DOHH2 (cell line): ENCODE measurements around the gene WDFY2.

Experiments used
- H3F3A ChIP-seq: fragments of 200-600 bp; sonication (generic), shearing (Covaris generic); 2 replicates; pipeline ENCODE4 v1.6.0; 2016; ENCODE audit warnings: antibody characterized with exemption, mild to moderate bottlenecking; ENCODE audit not compliant: control insufficient read depth, insufficient read depth
- H3K27ac ChIP-seq: fragments of 200-600 bp; sonication (generic); 2 replicates; pipeline ENCODE4 v1.5.1; 2014; ENCODE audit warnings: low read depth, mild to moderate bottlenecking, low read length, moderate library complexity
- H3K27me3 ChIP-seq: fragments of 200-600 bp; sonication (generic); 2 replicates; pipeline ENCODE4 v1.6.1; 2014; ENCODE audit warnings: mild to moderate bottlenecking, low read length, mixed read lengths; ENCODE audit not compliant: control insufficient read depth
- H3K36me3 ChIP-seq: fragments of 200-600 bp; sonication (generic); 2 replicates; pipeline ENCODE4 v1.6.1; 2014; ENCODE audit warnings: mild to moderate bottlenecking, low read length, moderate library complexity, mixed read lengths; ENCODE audit not compliant: control insufficient read depth
- H3K4me1 ChIP-seq: fragments of 200-600 bp; sonication (generic); 2 replicates; pipeline ENCODE4 v1.6.1; 2014; ENCODE audit warnings: mild to moderate bottlenecking, low read length, mixed read lengths; ENCODE audit not compliant: control insufficient read depth
- H3K4me2 ChIP-seq: fragments of 200-600 bp; sonication (generic); 2 replicates; pipeline ENCODE4 v1.6.0; 2014; ENCODE audit warnings: mild to moderate bottlenecking, low read length, moderate library complexity
- H3K4me3 ChIP-seq: fragments of 200-600 bp; sonication (generic); 2 replicates; pipeline ENCODE4 v1.5.1; 2014; ENCODE audit warnings: mild to moderate bottlenecking, low read length, mixed read lengths
- H3K79me2 ChIP-seq: fragments of 200-600 bp; sonication (generic); 2 replicates; pipeline ENCODE4 v1.6.1; 2014; ENCODE audit warnings: mild to moderate bottlenecking, low read length, mixed read lengths; ENCODE audit not compliant: control insufficient read depth
- H3K9me2 ChIP-seq: fragments of 200-600 bp; sonication (generic); replicated peaks from 2 replicates; pipeline ENCODE4 v1.6.1; 2014; ENCODE audit warnings: mild to moderate bottlenecking, low read length, mixed read lengths; ENCODE audit not compliant: control insufficient read depth
- H3K9me3 ChIP-seq: fragments of 200-600 bp; sonication (generic); 2 replicates; pipeline ENCODE4 v1.6.1; 2014; ENCODE audit warnings: antibody characterized with exemption, low read length, mixed read lengths; ENCODE audit not compliant: control insufficient read depth, insufficient read depth
- H4K20me1 ChIP-seq: fragments of 200-600 bp; sonication (generic); 2 replicates; pipeline ENCODE4 v1.6.0; 2014; ENCODE audit warnings: low read depth, mild to moderate bottlenecking, antibody characterized with exemption, low read length, moderate library complexity; ENCODE audit not compliant: control insufficient read depth, insufficient read depth
- CTCF ChIP-seq: fragments of 200-600 bp; sonication (generic); IDR thresholded peaks from one replicate; pipeline ENCODE4 v1.5.1; 2014; ENCODE audit warnings: antibody characterized with exemption, mild to moderate bottlenecking, low read depth, low read length; ENCODE audit not compliant: poor library complexity, severe bottlenecking
- EZH2phosphoT487 ChIP-seq: fragments of 200-600 bp; sonication (generic); IDR thresholded peaks from 2 replicates; pipeline ENCODE4 v1.6.1; 2017; ENCODE audit warnings: borderline replicate concordance, mild to moderate bottlenecking, antibody characterized with exemption, low read length, moderate library complexity, mixed read lengths

WDFY2 gene

GRCh38 chr13:51660813-51661212, 76.6 kb downstream of the WDFY2 start:
- H4K20me1 ChIP-seq, result no peaks in the 10 kb centered on the region
- peaks cover 3% of the 10 kb centered on the region; the same call in 1 of the 2 replicates for H3K79me2 ChIP-seq
- no peaks in the 10 kb centered on the region for H3K9me2 ChIP-seq
- H3F3A ChIP-seq, result no peaks in the 10 kb centered on the region
- no peaks in the 10 kb centered on the region for H3K27me3 ChIP-seq
- no peak overlapping the region for H3K4me3 ChIP-seq
- no peak overlapping the region for H3K4me2 ChIP-seq
- no peaks in the 10 kb centered on the region for H3K9me3 ChIP-seq
- TF ChIP-seq CTCF (no peak), EZH2phosphoT487 (no peak)
- peaks cover 6% of the 10 kb centered on the region for H3K4me1 ChIP-seq
- no peak overlapping the region for H3K27ac ChIP-seq
- no peaks in the 10 kb centered on the region for H3K36me3 ChIP-seq

- Histone ChIP-seq H3K4me2 (no peak overlapping the region), H3K79me2 (no peaks in the 10 kb centered on the region), H3K36me3 (no peaks in the 10 kb centered on the region), H3K27me3 (no peaks in the 10 kb centered on the region), H3K27ac (no peak overlapping the region), H3K4me1 (peaks cover 6% of the 10 kb centered on the region), H4K20me1 (no peaks in the 10 kb centered on the region), H3K9me2 (no peaks in the 10 kb centered on the region), H3K9me3 (no peaks in the 10 kb centered on the region), H3K4me3 (no peak overlapping the region), H3F3A (no peaks in the 10 kb centered on the region)
- no peak for TF ChIP-seq EZH2phosphoT487
- no peak for TF ChIP-seq CTCF
These were observed 80.0 kb downstream of the WDFY2 start for GRCh38 chr13:51663973-51664957.

GRCh38 chr13:51665456-51665855, 81.2 kb downstream of the WDFY2 start:
- H3K27ac ChIP-seq, result no peak overlapping the region
- no peaks in the 10 kb centered on the region for H3F3A ChIP-seq
- H3K27me3 ChIP-seq, result no peaks in the 10 kb centered on the region
- H4K20me1 ChIP-seq, result no peaks in the 10 kb centered on the region
- no peaks in the 10 kb centered on the region for H3K9me3 ChIP-seq
- H3K4me3 ChIP-seq, result no peak overlapping the region
- H3K4me1 ChIP-seq, result peaks cover 12% of the 10 kb centered on the region
- no peak overlapping the region for H3K4me2 ChIP-seq
- no peak for TF ChIP-seq CTCF
- TF ChIP-seq EZH2phosphoT487, result no peak
- H3K36me3 ChIP-seq, result no peaks in the 10 kb centered on the region
- H3K79me2 ChIP-seq, result no peaks in the 10 kb centered on the region
- no peaks in the 10 kb centered on the region for H3K9me2 ChIP-seq
